HEK293 (cell line): ENCODE data around the gene ITK.

Experiments used
- CTCF ChIA-PET: fragments of 350-600 bp; formaldehyde crosslinking; extraction: SDS; loops from one replicate; lab custom pipeline; 2021; ENCODE audit warnings: antibody characterized with exemption; lab: Yijun Ruan, JAX
- POLR2A ChIA-PET: fragments of 300-600 bp; formaldehyde crosslinking; extraction: SDS; loops from one replicate; lab custom pipeline; 2020; ENCODE audit warnings: antibody characterized with exemption, inconsistent platforms; lab: Yijun Ruan, JAX
- H3K27ac ChIP-seq: fragments of 200-500 bp; sonication (Bioruptor generic); 2 replicates; pipeline ENCODE4 v1.5.1; 2014; ENCODE audit warnings: low read depth, low read length, control low read depth, inconsistent platforms; ENCODE audit errors: extremely low read depth
- H3K36me3 ChIP-seq, 2 experiments: fragments of 200-500 bp in 1 of 2; sonication (Bioruptor generic) in 1 of 2; 1 replicate in 1 of 2; 2 replicates in 1 of 2; pipeline ENCODE4 v1.5.1; 2014 to 2017; ENCODE audit warnings: inconsistent platforms in 2 of 2, low read length in 2 of 2; ENCODE audit not compliant: control insufficient read depth in 2 of 2, insufficient read depth in 1 of 2
- H3K4me1 ChIP-seq: fragments of 200-500 bp; sonication (Bioruptor generic); 2 replicates; pipeline ENCODE4 v1.5.1; 2014; ENCODE audit warnings: mild to moderate bottlenecking, low read length, inconsistent platforms; ENCODE audit not compliant: control insufficient read depth, insufficient read depth
- H3K4me3 ChIP-seq: 2 replicates; pipeline ENCODE4 v1.5.1; 2011; ENCODE audit warnings: low read depth, mild to moderate bottlenecking, control low read depth, low read length, moderate library complexity
- H3K9me3 ChIP-seq: fragments of 200-500 bp; sonication (Bioruptor generic); 2 replicates; pipeline ENCODE4 v1.5.1; 2014; ENCODE audit warnings: low read depth, low read length, inconsistent platforms; ENCODE audit not compliant: control insufficient read depth, insufficient read depth
- HOXC10 ChIP-seq: sonication (generic); formaldehyde crosslinking; IDR thresholded peaks from 2 replicates; pipeline ENCODE4 v1.8.1; 2023; ENCODE audit warnings: mild to moderate bottlenecking, missing genetic modification reagents
- KLF8 ChIP-seq: fragments of 450-650 bp; formaldehyde crosslinking; IDR thresholded peaks from 2 replicates; pipeline ENCODE4 v1.5.1; 2016; ENCODE audit warnings: missing biosample characterization, missing genetic modification characterization
- ZNF157 ChIP-seq: fragments of 450-650 bp; formaldehyde crosslinking; IDR thresholded peaks from 2 replicates; pipeline ENCODE4 v1.5.1; 2016; ENCODE audit warnings: missing biosample characterization, missing genetic modification characterization
- ZNF202 ChIP-seq: fragments of 450-650 bp; formaldehyde crosslinking; IDR thresholded peaks from 2 replicates; pipeline ENCODE4 v1.5.1; 2016; ENCODE audit warnings: missing biosample characterization, missing genetic modification characterization, borderline replicate concordance
- ZNF239 ChIP-seq: fragments of 450-650 bp; formaldehyde crosslinking; IDR thresholded peaks from 2 replicates; pipeline ENCODE4 v1.5.1; 2016; ENCODE audit warnings: missing biosample characterization, missing genetic modification characterization
- ZNF37A ChIP-seq: fragments of 450-650 bp; IDR thresholded peaks from 2 replicates; pipeline ENCODE4 v1.5.1; 2018; ENCODE audit warnings: missing biosample characterization, missing genetic modification characterization
- ZNF521 ChIP-seq: fragments of 450-650 bp; formaldehyde crosslinking; IDR thresholded peaks from 2 replicates; pipeline ENCODE4 v1.5.1; 2017; ENCODE audit warnings: missing biosample characterization, mild to moderate bottlenecking, missing genetic modification characterization
- ZNF529 ChIP-seq: fragments of 450-650 bp; formaldehyde crosslinking; IDR thresholded peaks from 2 replicates; pipeline ENCODE4 v1.5.1; 2017; ENCODE audit warnings: missing genetic modification characterization, missing biosample characterization; ENCODE audit not compliant: insufficient replicate concordance
- ZNF785 ChIP-seq: fragments of 450-650 bp; formaldehyde crosslinking; IDR thresholded peaks from 2 replicates; pipeline ENCODE4 v1.5.1; 2016; ENCODE audit warnings: missing biosample characterization, missing genetic modification characterization
- ZNF791 ChIP-seq: fragments of 450-650 bp; formaldehyde crosslinking; IDR thresholded peaks from 2 replicates; pipeline ENCODE4 v1.5.1; 2016; ENCODE audit warnings: missing biosample characterization, missing genetic modification characterization
- TF ChIP-seq, protein P1 (sequence below): fragments of 450-650 bp; formaldehyde crosslinking; IDR thresholded peaks from 2 replicates; pipeline ENCODE4 v1.5.1; 2016; ENCODE audit warnings: missing biosample characterization, missing genetic modification characterization
- TF ChIP-seq, protein P2 (sequence below): fragments of 450-650 bp; formaldehyde crosslinking; IDR thresholded peaks from 2 replicates; pipeline ENCODE4 v1.5.1; 2017; ENCODE audit warnings: missing biosample characterization, missing genetic modification characterization
- TF ChIP-seq, protein P3 (sequence below): fragments of 450-650 bp; formaldehyde crosslinking; IDR thresholded peaks from 2 replicates; pipeline ENCODE4 v1.5.1; 2016; ENCODE audit warnings: missing biosample characterization, missing genetic modification characterization
- TF ChIP-seq, protein P4 (sequence below): fragments of 450-650 bp; formaldehyde crosslinking; IDR thresholded peaks from 2 replicates; pipeline ENCODE4 v1.5.1; 2016; ENCODE audit warnings: missing biosample characterization, missing genetic modification characterization

Gene ITK

DNA sequence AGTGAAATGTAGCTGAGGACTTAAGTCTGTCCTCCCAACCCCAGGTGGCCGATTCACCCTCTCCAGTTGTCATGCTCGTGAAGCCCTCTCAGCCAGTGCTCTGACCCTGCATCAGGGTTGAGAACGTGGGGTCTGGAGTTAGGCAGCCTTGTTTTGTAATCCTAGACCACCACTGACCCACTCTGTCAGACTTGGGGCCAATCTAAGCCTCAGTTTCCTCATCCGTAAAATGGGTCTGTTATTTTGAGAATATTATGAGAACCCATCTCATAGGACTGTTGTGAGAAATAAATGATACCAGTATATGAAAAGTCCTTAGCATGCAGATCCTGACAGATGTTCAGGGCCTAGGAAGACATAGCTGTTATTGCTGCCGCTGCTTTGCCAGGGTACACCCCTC, 122.4 kb downstream of the ITK start:
- POLR2A ChIA-PET: no interaction called here
- CTCF ChIA-PET: interaction anchor here (0.9 to 3.0 kb wide), 4 partner anchors 8 to 50 kb away, joined by 3 to 7 read pairs (median 4); no protein-coding TSS in a partner anchor
- TF ChIP-seq ZNF37A (tag by site-specific recombination) (no peak), ZNF785 (no peak), ZNF791 (no peak), KLF8 (tag by site-specific recombination) (no peak), HOXC10 (CRISPR knock-in tag) (no peak)

DNA sequence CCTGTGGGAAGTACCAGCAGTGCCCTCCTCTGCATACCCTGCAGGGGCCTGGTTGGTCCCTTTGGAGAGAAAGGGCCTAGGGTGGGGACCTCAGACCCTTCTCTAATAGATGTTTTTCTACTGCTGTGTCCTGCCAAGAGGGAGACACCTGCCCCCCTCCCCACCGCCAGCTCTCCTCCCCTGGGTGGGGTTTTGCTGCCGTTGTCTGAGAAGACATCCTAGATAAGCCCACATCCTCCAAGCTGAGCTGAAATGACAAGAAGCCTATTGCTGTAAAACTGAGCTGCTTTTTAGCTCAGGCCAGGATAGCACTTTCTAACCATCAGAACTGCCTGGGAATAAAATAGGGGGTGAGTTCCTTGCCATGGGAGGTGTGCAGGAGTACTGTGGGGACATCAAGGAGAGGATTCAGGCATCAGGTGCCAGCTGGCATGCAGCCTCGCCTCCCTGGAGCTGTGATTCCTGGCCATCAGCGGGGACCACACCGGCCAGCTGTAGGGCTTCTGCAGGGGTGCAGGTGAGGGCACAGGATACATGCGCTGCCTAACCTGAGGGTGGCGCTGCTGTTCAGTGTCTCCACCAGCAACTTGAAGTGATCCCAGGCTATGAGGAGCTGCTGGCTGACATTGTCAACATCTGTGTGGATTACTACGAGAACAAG, 123.2 kb downstream of the ITK start:
- POLR2A ChIA-PET: no interaction called here
- CTCF ChIA-PET: interaction anchor here (0.8 to 3.0 kb wide), 8 partner anchors 9 to 439 kb away, joined by 3 to 7 read pairs (median 4); no protein-coding TSS in a partner anchor
- no peak overlapping the region for H3K27ac ChIP-seq
- peaks cover 26 to 88% of the 10 kb centered on the region in 2 experiments for H3K36me3 ChIP-seq
- no peaks in the 10 kb centered on the region for H3K4me1 ChIP-seq
- H3K4me3 ChIP-seq: no peak overlapping the region
- H3K9me3 ChIP-seq: no peaks in the 10 kb centered on the region
- TF ChIP-seq, protein P1, sequence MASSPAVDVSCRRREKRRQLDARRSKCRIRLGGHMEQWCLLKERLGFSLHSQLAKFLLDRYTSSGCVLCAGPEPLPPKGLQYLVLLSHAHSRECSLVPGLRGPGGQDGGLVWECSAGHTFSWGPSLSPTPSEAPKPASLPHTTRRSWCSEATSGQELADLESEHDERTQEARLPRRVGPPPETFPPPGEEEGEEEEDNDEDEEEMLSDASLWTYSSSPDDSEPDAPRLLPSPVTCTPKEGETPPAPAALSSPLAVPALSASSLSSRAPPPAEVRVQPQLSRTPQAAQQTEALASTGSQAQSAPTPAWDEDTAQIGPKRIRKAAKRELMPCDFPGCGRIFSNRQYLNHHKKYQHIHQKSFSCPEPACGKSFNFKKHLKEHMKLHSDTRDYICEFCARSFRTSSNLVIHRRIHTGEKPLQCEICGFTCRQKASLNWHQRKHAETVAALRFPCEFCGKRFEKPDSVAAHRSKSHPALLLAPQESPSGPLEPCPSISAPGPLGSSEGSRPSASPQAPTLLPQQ: no peak
- TF ChIP-seq ZNF239 (tag by site-specific recombination) (no peak), ZNF529 (tag by site-specific recombination) (no peak), ZNF157 (tag by site-specific recombination) (no peak), ZNF202 (tag by site-specific recombination) (no peak), ZNF521 (tag by site-specific recombination) (no peak)
- TF ChIP-seq, protein P2, sequence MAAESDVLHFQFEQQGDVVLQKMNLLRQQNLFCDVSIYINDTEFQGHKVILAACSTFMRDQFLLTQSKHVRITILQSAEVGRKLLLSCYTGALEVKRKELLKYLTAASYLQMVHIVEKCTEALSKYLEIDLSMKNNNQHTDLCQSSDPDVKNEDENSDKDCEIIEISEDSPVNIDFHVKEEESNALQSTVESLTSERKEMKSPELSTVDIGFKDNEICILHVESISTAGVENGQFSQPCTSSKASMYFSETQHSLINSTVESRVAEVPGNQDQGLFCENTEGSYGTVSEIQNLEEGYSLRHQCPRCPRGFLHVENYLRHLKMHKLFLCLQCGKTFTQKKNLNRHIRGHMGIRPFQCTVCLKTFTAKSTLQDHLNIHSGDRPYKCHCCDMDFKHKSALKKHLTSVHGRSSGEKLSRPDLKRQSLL (tag by site-specific recombination): no peak
- TF ChIP-seq, protein P3, sequence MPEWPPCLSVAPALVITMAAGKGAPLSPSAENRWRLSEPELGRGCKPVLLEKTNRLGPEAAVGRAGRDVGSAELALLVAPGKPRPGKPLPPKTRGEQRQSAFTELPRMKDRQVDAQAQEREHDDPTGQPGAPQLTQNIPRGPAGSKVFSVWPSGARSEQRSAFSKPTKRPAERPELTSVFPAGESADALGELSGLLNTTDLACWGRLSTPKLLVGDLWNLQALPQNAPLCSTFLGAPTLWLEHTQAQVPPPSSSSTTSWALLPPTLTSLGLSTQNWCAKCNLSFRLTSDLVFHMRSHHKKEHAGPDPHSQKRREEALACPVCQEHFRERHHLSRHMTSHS (tag by site-specific recombination): no peak
- TF ChIP-seq, protein P4, sequence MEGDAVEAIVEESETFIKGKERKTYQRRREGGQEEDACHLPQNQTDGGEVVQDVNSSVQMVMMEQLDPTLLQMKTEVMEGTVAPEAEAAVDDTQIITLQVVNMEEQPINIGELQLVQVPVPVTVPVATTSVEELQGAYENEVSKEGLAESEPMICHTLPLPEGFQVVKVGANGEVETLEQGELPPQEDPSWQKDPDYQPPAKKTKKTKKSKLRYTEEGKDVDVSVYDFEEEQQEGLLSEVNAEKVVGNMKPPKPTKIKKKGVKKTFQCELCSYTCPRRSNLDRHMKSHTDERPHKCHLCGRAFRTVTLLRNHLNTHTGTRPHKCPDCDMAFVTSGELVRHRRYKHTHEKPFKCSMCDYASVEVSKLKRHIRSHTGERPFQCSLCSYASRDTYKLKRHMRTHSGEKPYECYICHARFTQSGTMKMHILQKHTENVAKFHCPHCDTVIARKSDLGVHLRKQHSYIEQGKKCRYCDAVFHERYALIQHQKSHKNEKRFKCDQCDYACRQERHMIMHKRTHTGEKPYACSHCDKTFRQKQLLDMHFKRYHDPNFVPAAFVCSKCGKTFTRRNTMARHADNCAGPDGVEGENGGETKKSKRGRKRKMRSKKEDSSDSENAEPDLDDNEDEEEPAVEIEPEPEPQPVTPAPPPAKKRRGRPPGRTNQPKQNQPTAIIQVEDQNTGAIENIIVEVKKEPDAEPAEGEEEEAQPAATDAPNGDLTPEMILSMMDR (tag by site-specific recombination): no peak

More for the DNA sequence above, 122.4 kb downstream of the ITK start:
- no peak overlapping the region for H3K27ac ChIP-seq
- H3K4me3 ChIP-seq: no peak overlapping the region
- H3K9me3 ChIP-seq: no peaks in the 10 kb centered on the region
- no peaks in the 10 kb centered on the region for H3K4me1 ChIP-seq
- H3K36me3 ChIP-seq: peaks cover 34 to 88% of the 10 kb centered on the region in 2 experiments
